Measurements from ENCODE around the gene PRKCB. TPM values are rescaled to one million over a fixed set of nuclear protein-coding genes. Genes with fewer than 3 reads are reported as not detected.

The PRKCB gene
- total RNA-seq, 1 experiment from 2014 or later, result 0.89 TPM

- TF ChIP-seq YY1 (IDR thresholded peaks at IDR 0.05; ENCODE audit: extremely low read depth, insufficient replicate concordance, low read depth, low read length) (no peak), ZBTB33 (IDR thresholded peaks at IDR 0.05; ENCODE audit: extremely low read depth, insufficient replicate concordance, low read length) (no peak), TCF7L2 (IDR thresholded peaks at IDR 0.05; ENCODE audit: borderline replicate concordance, extremely low read depth, insufficient read depth, insufficient read length) (no peak), EZH2 (IDR thresholded peaks at IDR 0.05) (no peak), CTCF (IDR thresholded peaks at IDR 0.05 in 2 of 3, conservative IDR thresholded peaks at IDR 0.05 in 1 of 3; ENCODE audit: borderline replicate concordance in 1 of 3, insufficient read depth in 1 of 3, low read depth in 2 of 3, low read length in 2 of 3) (no peak), SRF (IDR thresholded peaks at IDR 0.05; ENCODE audit: low read depth) (no peak), POLR2A (IDR thresholded peaks at IDR 0.05; ENCODE audit: borderline replicate concordance, extremely low read depth, insufficient read depth, insufficient read length) (no peak), CBX3 (IDR thresholded peaks at IDR 0.05; ENCODE audit: low read depth) (no peak), POLR2AphosphoS5 (IDR thresholded peaks at IDR 0.05; ENCODE audit: low read depth, low read length) (no peak), JUND (IDR thresholded peaks at IDR 0.05) (no peak), REST (IDR thresholded peaks at IDR 0.05; ENCODE audit: low read depth) (no peak), RAD21 (IDR thresholded peaks at IDR 0.05; ENCODE audit: low read depth) (no peak), SP1 (IDR thresholded peaks at IDR 0.05; ENCODE audit: low read depth) (no peak), CEBPB (IDR thresholded peaks at IDR 0.05; ENCODE audit: low read depth) (no peak), FOSL1 (IDR thresholded peaks at IDR 0.05; ENCODE audit: low read depth) (no peak), ELF1 (IDR thresholded peaks at IDR 0.05; ENCODE audit: borderline replicate concordance, low read depth) (no peak), ZFX (IDR thresholded peaks at IDR 0.05) (no peak)
- TF ChIP-seq, protein P1, sequence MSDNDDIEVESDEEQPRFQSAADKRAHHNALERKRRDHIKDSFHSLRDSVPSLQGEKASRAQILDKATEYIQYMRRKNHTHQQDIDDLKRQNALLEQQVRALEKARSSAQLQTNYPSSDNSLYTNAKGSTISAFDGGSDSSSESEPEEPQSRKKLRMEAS (IDR thresholded peaks at IDR 0.05), result no peak
- TF ChIP-seq, protein P2, sequence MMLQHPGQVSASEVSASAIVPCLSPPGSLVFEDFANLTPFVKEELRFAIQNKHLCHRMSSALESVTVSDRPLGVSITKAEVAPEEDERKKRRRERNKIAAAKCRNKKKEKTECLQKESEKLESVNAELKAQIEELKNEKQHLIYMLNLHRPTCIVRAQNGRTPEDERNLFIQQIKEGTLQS (IDR thresholded peaks at IDR 0.05), result no peak
- Histone ChIP-seq H3K27me3 (ENCODE audit: insufficient read depth, low read length) (peaks cover 25% of the 10 kb centered on the region), H4K20me1 (ENCODE audit: insufficient read depth) (no peaks in the 10 kb centered on the region), H3K79me2 (ENCODE audit: insufficient read depth, low read length) (no peaks in the 10 kb centered on the region), H3K36me3 (ENCODE audit: control insufficient read depth in 1 of 2, insufficient read depth in 2 of 2, low read length in 2 of 2) (no peaks in the 10 kb centered on the region), H3K27ac (ENCODE audit: low read depth, low read length) (no peak overlapping the region), H3K9me2 (ENCODE audit: insufficient read depth) (no peaks in the 10 kb centered on the region), H3K9me3 (ENCODE audit: control insufficient read depth in 1 of 2, insufficient read depth in 1 of 2, low read depth in 1 of 2, low read length in 2 of 2) (no peaks in the 10 kb centered on the region), H2AFZ (ENCODE audit: low read depth, low read length, poor library complexity, severe bottlenecking) (no peak overlapping the region), H3K4me2 (ENCODE audit: low read length) (no peak overlapping the region), H3K4me1 (ENCODE audit: control insufficient read depth in 1 of 2, insufficient read depth in 2 of 2, low read length in 2 of 2) (no peaks in the 10 kb centered on the region), H3K9ac (ENCODE audit: low read length) (no peak overlapping the region), H3K4me3 (replicated peaks in 1 of 2; ENCODE audit: low read depth in 1 of 2, low read length in 2 of 2) (no peak overlapping the region)
- RAD21 ChIA-PET (ENCODE audit: low non-redundant PET in 1 of 2, low total read pairs in 2 of 2, uncharacterized antibody in 2 of 2, unreplicated experiment in 2 of 2), result no interaction called here
- BruUV-seq (replicated peaks), result no TSS peak
- ATAC-seq, result no peak
- no peak for DNase-seq (ENCODE audit: low read depth, low spot score)
- intact Hi-C loops (cut with micrococcal nuclease), result no loop called here
- CTCF ChIA-PET, result interaction anchor here (1.9 kb wide), 1 partner anchor 493 kb away, joined by 5 read pairs; no protein-coding TSS in a partner anchor
- POLR2A ChIA-PET, result no interaction called here
These were observed 175.5 kb downstream of the PRKCB start for GRCh38 chr16:24011237-24011636.

All from HCT116 (cell line).